GM18502 (cell line): ENCODE results near the gene TUBA3D.
"Not testable (repeated sequence)": the region's sequence is repeated elsewhere in the genome, so short reads cannot be mapped to it uniquely, and the experiment has no call there.

ENCODE experiments used
- ATAC-seq: cut with Tn5 transposase; IDR thresholded peaks from one replicate; pipeline ENCODE4 v1.9.1; 2021; ENCODE audit warnings: mild to moderate bottlenecking; ENCODE audit not compliant: unreplicated experiment, poor library complexity

The TUBA3D gene

GRCh38 chr2:131530626-131531344, 54.9 kb downstream of the TUBA3D start:
- not testable (repeated sequence) for ATAC-seq

- ATAC-seq = not testable (repeated sequence)
Observed at GRCh38 chr2:131531547-131532185, 55.7 kb downstream of the TUBA3D start.
